HG02678 (cell line): ENCODE measurements around the gene PROSER3.
"Not testable (repeated sequence)": the region's sequence is repeated elsewhere in the genome, so short reads cannot be mapped to it uniquely, and the experiment has no call there.

Experiments
- ATAC-seq: cut with Tn5 transposase; IDR thresholded peaks from one replicate; pipeline ENCODE4 v1.9.1; 2021; ENCODE audit warnings: mild to moderate bottlenecking, moderate library complexity; ENCODE audit not compliant: unreplicated experiment

The PROSER3 gene

GRCh38 chr19:35789978-35790944 lies 32.3 kb downstream of the PROSER3 start:
- no peak for ATAC-seq

DNA sequence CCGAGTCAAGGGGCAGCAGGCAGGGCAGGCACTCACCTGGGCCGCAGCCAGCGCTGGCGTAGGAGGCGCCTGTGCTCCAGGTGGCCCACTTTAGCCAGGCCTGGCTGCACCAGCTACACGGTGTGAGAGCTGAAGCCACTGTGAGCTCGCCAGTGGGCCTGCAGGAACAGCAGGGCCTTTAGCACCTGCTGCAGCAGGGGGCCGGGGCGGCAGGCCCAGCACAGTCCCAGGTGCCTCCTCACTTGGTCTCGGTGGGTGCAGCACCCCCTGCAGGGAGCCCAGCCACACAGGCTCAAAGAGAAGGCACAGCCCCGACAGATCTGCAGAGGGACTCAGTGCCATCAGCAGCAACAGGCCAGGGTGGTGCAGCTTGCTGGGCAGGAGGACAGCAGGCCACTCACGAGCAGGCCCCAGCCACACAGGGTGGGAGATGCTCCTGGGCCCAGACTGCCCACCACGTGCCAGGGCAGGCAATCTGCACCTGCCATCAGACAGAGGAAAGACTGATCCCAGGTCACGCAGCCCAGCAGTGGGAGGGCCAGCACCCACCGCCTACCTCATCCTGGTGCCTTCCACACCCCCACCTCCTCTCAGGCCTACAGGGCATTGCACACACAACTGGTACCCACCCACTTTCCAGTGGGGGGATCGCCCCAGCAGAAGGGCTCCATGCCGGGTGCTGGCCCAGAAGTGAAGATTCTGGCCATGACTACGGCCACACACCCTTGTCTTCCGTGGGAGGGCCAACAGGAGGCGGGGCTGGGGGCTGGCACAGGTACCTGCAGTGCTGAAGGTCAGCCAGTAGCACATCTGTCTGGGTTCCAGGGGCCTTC lies 33.2 kb downstream of the PROSER3 start:
- ATAC-seq, result no peak

DNA sequence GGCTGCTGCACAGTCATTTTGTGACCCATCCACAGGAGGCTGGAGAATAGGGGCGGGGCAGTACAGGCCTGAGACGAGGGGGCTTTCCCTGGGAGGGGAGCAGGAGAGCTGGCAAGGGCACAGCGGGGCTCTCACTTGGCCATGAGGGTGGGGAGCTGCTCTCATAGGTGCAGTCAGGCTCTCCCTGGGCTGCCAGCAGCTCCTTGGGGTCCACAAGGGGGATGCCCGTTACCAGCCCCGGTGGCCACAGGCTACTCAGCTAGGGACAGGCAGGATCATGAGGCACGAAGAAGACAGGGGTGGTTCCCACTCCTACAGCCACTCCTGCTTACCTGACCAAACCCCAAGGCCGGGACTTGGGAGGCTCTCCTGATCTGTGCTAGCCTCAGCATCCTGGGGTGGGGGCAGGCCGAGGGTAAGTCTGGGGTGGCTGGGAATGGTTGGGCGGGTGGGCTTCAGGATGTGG lies 33.9 kb downstream of the PROSER3 start:
- ATAC-seq, result no peak

- ATAC-seq, result no peak
These were observed 34.3 kb downstream of the PROSER3 start for GRCh38 chr19:35792312-35792711.

- no peak for ATAC-seq
These were observed 34.9 kb downstream of the PROSER3 start for GRCh38 chr19:35792888-35793287.

DNA sequence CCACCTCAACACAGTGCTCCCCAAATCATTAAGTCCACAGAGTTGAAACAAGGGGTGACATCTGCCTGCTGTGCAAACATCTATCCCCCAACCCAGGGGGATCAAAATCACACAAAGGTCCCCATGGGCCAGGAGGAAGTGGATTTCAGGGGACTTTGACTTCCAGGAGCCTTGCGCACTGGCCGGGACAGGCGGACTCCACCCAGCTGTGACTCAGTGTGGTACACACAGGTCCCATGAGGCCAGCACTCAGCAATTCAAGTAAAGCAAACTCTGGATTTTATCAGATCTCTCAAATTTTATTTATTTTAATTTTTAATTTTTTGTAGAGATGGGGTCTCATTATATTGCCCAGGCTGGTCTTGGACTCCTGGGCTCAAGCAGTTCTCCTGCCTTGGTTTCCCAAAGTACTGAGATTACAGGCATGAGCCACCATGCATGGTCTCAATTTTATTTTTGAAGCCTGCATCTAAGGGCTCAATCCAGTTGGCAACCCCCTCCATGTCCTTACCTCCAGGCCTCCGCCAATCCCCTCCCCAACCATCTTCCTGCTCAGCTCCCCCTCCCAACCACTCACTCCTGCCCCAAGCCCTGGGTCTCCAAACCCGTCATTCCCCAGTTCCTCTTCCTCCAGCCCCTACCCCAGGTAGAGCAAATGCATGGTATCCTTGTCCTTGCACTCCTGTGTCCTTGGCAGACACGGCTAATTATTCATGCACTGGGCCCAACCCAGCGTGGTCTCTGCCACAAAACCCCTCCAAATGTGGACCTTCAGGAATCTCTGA lies 35.6 kb downstream of the PROSER3 start:
- no peak for ATAC-seq

- ATAC-seq, result not testable (repeated sequence)
These were observed 37.6 kb downstream of the PROSER3 start for GRCh38 chr19:35795564-35795963.

DNA sequence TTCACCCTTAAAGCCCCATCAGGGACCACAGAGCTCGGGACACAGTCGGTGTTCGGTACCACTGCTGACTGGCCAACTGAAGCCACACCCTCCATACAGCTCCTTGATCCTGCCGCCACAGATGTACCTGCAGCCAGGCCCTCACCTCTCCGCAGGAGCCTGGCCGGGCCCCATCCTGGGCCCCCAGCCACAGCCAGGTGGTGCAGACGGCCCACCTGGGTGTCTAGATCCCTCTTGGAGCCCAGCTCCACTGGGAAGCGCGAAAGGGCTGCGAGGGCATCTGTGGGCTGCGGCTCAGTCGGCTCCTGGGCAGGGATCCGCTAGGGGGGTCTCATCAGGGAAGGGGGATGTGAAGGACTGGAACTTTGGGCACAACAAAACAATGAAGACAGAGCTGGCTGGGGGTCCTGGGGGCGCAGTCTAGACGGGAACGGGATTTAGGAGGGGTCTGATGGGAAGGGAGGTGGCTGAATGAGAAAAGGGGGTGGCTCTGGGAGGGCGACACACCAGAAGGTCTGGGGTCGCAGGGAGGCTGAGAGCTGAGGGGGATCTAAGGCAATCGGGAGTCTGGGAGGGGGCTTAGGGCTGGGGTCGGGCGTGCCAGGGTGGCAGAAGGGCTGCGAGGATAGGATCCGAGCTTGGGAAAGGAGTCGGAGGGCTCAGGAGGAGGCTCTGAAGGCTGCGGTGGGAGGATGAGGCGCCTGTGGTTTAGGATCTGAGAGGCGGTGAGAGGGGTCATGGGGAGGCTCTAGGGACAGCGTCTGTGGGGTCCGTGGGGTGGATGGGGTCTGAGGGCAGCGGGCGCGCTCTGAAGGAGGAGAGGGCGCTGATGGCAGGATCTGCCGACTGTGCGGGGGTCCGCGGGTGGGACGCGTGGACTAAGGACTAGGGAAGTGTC lies 38.9 kb downstream of the PROSER3 start:
- ATAC-seq, result no peak

GRCh38 chr19:35797663-35798062 lies 39.7 kb downstream of the PROSER3 start:
- ATAC-seq, result no peak

- no peak for ATAC-seq
These were observed 43.9 kb downstream of the PROSER3 start for GRCh38 chr19:35801828-35802227.

GRCh38 chr19:35805526-35806102 lies 47.6 kb downstream of the PROSER3 start:
- no peak for ATAC-seq

GRCh38 chr19:35806597-35806996 lies 48.6 kb downstream of the PROSER3 start:
- no peak for ATAC-seq

DNA sequence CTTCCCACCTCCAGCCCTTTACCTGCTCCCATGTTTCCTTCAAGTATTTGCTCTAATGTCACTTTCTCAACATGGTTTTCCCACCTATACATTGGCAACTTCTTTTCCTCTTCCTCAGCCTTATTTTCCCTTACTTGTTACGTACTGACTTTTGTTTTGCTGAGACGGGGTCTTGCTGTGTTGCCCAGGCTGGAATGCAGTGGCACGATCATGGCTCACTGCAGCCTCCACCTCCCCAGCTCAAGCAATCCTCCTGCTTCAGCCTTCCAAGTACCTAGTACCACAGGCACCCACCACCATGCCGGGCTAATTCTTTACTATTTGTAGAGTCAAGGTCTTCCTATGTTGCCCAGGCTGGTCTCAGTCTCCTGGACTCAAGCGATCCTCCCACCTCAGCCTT lies 49.7 kb downstream of the PROSER3 start:
- no peak for ATAC-seq

- no peak for ATAC-seq
These were observed 53.6 kb downstream of the PROSER3 start for GRCh38 chr19:35811317-35812219.

GRCh38 chr19:35812220-35813042 lies 54.5 kb downstream of the PROSER3 start, which contains the start of gene PRODH2:
PRODH2 (minus strand) TSS chr19:35812845; CDS start chr19:35812805, 40 bp downstream.
- no peak for ATAC-seq

DNA sequence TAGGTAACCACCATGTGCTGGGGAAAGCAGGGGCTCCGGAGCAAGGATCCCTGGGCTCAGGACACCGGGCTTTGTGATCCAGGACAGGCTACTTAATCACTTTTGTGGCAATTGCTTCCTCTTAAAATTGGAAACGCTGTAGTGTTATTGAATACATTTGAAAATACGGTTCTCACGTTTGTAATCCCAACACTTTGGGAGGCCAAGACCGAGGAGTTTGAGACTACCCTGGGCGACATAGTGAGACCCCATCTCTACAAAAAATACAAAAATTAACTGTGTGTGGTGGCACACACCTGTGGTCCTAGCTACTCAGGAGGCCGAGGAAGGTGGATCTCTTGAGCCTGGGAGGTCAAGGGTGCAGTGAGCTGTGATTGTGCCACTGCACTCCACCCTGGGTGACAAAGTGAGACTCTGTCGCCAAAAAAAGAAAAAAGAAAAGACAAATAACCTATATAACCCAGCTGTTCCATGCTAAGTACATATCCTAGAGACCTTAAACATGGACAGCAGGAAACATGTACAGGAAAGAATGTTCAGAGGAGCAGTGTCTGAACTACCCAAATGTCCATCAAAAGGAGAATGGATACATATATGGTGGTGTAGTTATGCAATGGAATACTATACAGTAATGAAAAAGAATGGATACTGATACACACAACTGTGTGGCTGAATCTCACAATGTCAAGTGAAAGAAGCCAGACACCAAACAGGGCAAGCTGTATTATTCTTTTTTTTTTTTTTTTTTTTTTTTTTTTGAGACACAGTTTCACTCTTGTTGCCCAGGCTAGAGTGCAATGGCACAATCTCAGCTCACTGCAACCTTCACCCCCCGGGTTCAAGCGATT lies 55.3 kb downstream of the PROSER3 start:
- ATAC-seq, result no peak

- ATAC-seq, result no peak
These were observed 58.3 kb downstream of the PROSER3 start for GRCh38 chr19:35816262-35816661.
